SU-DHL-6 (cell line): ENCODE data around the gene BUD23.
"Not testable (repeated sequence)": the region's sequence is repeated elsewhere in the genome, so short reads cannot be mapped to it uniquely, and the experiment has no call there.

Experiments used
- H2AFZ ChIP-seq: fragments of 200-600 bp; sonication (generic); 2 replicates; pipeline ENCODE4 v1.6.1; 2014; ENCODE audit warnings: low read depth, mild to moderate bottlenecking, moderate library complexity, mixed read lengths, antibody characterized with exemption, low read length; ENCODE audit not compliant: severe bottlenecking
- H3F3A ChIP-seq: fragments of 200-600 bp; shearing (Covaris generic); 2 replicates; pipeline ENCODE4 v1.6.0; 2016; ENCODE audit warnings: antibody characterized with exemption, mild to moderate bottlenecking; ENCODE audit not compliant: insufficient read depth
- H3K27ac ChIP-seq: fragments of 200-600 bp; sonication (generic); 2 replicates; pipeline ENCODE4 v1.5.1; 2016; ENCODE audit warnings: low read depth, mild to moderate bottlenecking, low read length, moderate library complexity, mixed read lengths
- H3K27me3 ChIP-seq: fragments of 200-600 bp; sonication (generic), shearing (Covaris generic); 2 replicates; pipeline ENCODE4 v1.6.0; 2014; ENCODE audit warnings: mild to moderate bottlenecking, low read length
- H3K36me3 ChIP-seq: fragments of 200-600 bp; sonication (generic); 2 replicates; pipeline ENCODE4 v1.6.1; 2014; ENCODE audit warnings: mild to moderate bottlenecking, low read length, mixed read lengths
- H3K4me2 ChIP-seq: fragments of 300-600, 200-600 bp; shearing (Covaris generic), sonication (generic); 2 replicates; pipeline ENCODE4 v1.6.0; 2014; ENCODE audit warnings: low read length, low read depth, mild to moderate bottlenecking; ENCODE audit not compliant: poor library complexity, severe bottlenecking
- H3K4me3 ChIP-seq: fragments of 200-600 bp; sonication (generic); 2 replicates; pipeline ENCODE4 v1.5.1; 2014; ENCODE audit warnings: antibody characterized with exemption, low read length, mild to moderate bottlenecking, mixed read lengths; ENCODE audit not compliant: insufficient read depth, poor library complexity, severe bottlenecking
- H3K79me2 ChIP-seq: fragments of 200-600 bp; sonication (generic); 2 replicates; pipeline ENCODE4 v1.6.1; 2014; ENCODE audit warnings: mild to moderate bottlenecking, low read length, moderate library complexity; ENCODE audit not compliant: insufficient read depth
- H3K9ac ChIP-seq: fragments of 200-600 bp; sonication (generic); 2 replicates; pipeline ENCODE4 v1.7.0; 2014; ENCODE audit warnings: mild to moderate bottlenecking, low read length
- H3K9me2 ChIP-seq: fragments of 200-600 bp; sonication (generic); replicated peaks from 2 replicates; pipeline ENCODE4 v1.6.1; 2014; ENCODE audit warnings: low read length; ENCODE audit not compliant: insufficient read depth
- H3K9me3 ChIP-seq: fragments of 200-600 bp; sonication (generic); 2 replicates; pipeline ENCODE4 v1.6.1; 2014; ENCODE audit warnings: low read length, mixed read lengths; ENCODE audit not compliant: insufficient read depth
- H4K20me1 ChIP-seq: fragments of 200-600 bp; sonication (generic); 2 replicates; pipeline ENCODE4 v1.6.1; 2014; ENCODE audit warnings: low read depth, mild to moderate bottlenecking, antibody characterized with exemption, low read length, moderate library complexity, mixed read lengths
- EZH2phosphoT487 ChIP-seq: fragments of 200-600 bp; sonication (generic), shearing (Covaris generic); conservative IDR thresholded peaks from 2 replicates; pipeline ENCODE4 v1.6.1; 2018; ENCODE audit warnings: mild to moderate bottlenecking, antibody characterized with exemption, low read length, moderate library complexity, mixed read lengths
- TF ChIP-seq, protein P1 (sequence below): fragments of 200-600 bp; sonication (generic); IDR thresholded peaks from one replicate; pipeline ENCODE4 v1.5.1; 2017; ENCODE audit warnings: antibody characterized with exemption, mild to moderate bottlenecking, low read length, moderate library complexity; ENCODE audit not compliant: insufficient read depth, poor library complexity, severe bottlenecking

The BUD23 gene

DNA sequence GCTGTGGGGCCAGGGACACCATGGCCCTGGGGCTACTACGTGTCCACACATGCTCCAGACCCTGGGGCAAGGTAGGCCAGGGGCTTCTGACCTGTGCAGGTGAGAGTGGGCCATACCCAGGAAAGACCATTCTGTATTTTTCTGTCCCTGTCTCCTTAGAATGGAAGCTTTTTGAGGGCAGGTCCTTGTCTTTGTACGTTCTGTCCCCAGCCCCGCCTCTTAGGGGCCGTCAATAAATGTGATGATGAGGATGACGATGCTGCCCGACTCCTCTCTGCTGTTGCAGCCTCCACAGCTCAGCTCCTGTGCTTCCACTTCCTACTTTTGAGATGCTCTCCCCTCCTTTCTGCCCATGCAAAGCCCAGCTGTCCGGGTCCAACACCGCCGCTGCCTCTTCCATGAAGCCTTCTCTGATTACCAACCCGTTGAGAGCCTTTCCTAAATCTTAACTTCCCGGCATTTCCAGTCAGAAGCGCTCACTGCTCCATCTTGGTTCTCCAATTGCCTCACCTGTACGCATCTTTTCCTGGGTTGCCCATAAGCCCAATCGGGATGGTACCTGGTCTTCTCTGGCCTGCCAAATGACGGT lies 11.4 kb upstream of the BUD23 start:
- H3K27me3 ChIP-seq = no peaks in the 10 kb centered on the region
- TF ChIP-seq EZH2phosphoT487 = no peak
- TF ChIP-seq, protein P1, sequence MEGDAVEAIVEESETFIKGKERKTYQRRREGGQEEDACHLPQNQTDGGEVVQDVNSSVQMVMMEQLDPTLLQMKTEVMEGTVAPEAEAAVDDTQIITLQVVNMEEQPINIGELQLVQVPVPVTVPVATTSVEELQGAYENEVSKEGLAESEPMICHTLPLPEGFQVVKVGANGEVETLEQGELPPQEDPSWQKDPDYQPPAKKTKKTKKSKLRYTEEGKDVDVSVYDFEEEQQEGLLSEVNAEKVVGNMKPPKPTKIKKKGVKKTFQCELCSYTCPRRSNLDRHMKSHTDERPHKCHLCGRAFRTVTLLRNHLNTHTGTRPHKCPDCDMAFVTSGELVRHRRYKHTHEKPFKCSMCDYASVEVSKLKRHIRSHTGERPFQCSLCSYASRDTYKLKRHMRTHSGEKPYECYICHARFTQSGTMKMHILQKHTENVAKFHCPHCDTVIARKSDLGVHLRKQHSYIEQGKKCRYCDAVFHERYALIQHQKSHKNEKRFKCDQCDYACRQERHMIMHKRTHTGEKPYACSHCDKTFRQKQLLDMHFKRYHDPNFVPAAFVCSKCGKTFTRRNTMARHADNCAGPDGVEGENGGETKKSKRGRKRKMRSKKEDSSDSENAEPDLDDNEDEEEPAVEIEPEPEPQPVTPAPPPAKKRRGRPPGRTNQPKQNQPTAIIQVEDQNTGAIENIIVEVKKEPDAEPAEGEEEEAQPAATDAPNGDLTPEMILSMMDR = no peak
- no peaks in the 10 kb centered on the region for H3K36me3 ChIP-seq
- H3K4me3 ChIP-seq = no peak overlapping the region
- no peak overlapping the region for H2AFZ ChIP-seq
- no peak overlapping the region for H3K4me2 ChIP-seq
- no peaks in the 10 kb centered on the region for H3K79me2 ChIP-seq
- no peaks in the 10 kb centered on the region for H3F3A ChIP-seq
- H3K9me2 ChIP-seq = no peaks in the 10 kb centered on the region
- no peak overlapping the region for H3K9ac ChIP-seq
- H4K20me1 ChIP-seq = no peaks in the 10 kb centered on the region
- H3K9me3 ChIP-seq = no peaks in the 10 kb centered on the region
- no peak overlapping the region for H3K27ac ChIP-seq

DNA sequence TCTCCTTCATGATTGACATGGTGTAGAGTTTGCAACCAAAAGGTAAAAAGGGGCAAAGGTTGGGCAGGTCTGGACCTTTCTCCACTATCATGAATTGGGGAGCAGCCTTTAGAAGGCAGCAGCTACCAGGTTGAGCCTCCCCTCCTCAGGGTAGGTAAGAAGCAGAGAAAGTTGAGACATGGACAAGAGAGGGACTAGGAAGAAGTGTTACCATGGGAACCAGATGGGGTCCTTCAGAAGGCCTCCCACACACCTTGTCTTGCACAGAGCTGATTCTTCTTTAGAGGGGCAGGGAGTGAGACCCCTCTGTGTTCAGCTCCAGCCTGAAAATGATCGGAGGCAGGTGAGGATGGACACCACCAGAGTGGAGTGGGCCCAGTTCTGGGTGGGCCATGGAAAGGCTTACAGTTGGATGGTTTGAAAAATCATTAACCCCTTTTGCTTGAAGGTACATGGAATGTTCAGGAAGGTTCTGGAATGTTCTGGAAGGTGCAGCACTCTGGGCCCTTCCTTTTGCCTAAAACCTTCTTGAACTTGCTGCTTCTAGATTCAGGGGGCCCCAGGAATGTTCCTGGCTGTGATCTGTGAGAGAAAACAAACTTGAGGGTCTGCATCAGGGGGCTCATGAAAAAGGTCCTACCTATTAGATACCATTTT lies 8.8 kb upstream of the BUD23 start:
- no peak for TF ChIP-seq EZH2phosphoT487
- TF ChIP-seq, protein P1 = no peak
- Histone ChIP-seq H3K4me3 (no peak overlapping the region), H3F3A (no peaks in the 10 kb centered on the region), H3K36me3 (no peaks in the 10 kb centered on the region), H3K4me2 (no peak overlapping the region), H2AFZ (no peak overlapping the region), H3K9me3 (no peaks in the 10 kb centered on the region), H3K27me3 (no peaks in the 10 kb centered on the region), H4K20me1 (no peaks in the 10 kb centered on the region), H3K27ac (no peak overlapping the region), H3K79me2 (no peaks in the 10 kb centered on the region), H3K9ac (no peak overlapping the region), H3K9me2 (no peaks in the 10 kb centered on the region)

- not testable (repeated sequence) for H3F3A ChIP-seq, H3K36me3 ChIP-seq, H3K27me3 ChIP-seq, H3K9me3 ChIP-seq, H2AFZ ChIP-seq, H3K4me3 ChIP-seq, H4K20me1 ChIP-seq, H3K9me2 ChIP-seq, H3K4me2 ChIP-seq, H3K9ac ChIP-seq, H3K27ac ChIP-seq
- H3K79me2 ChIP-seq = 0 out of 2 replicates have a peak, but pooled peaks cover 11% of the 10 kb centered on the region
These were observed 7.3 kb upstream of the BUD23 start for GRCh38 chr7:73676062-73676461.

- H3K9ac ChIP-seq = no peak overlapping the region
- no peaks in the 10 kb centered on the region for H3K9me3 ChIP-seq
- H3K79me2 ChIP-seq = peaks cover 35% of the 10 kb centered on the region
- no peak overlapping the region for H3K27ac ChIP-seq
- H3K9me2 ChIP-seq = no peaks in the 10 kb centered on the region
- no peaks in the 10 kb centered on the region for H3K36me3 ChIP-seq
- H2AFZ ChIP-seq = no peak overlapping the region
- H3K4me3 ChIP-seq = no peak overlapping the region
- no peak overlapping the region for H3K4me2 ChIP-seq
- H4K20me1 ChIP-seq = no peaks in the 10 kb centered on the region
- H3F3A ChIP-seq = no peaks in the 10 kb centered on the region
- no peak for TF ChIP-seq EZH2phosphoT487
- no peaks in the 10 kb centered on the region for H3K27me3 ChIP-seq
These were observed 4.5 kb upstream of the BUD23 start for GRCh38 chr7:73678862-73679261.
